Stimulated activated CD4-positive, alpha-beta T cell treated with anti-CD3 and anti-CD28 coated beads, Interleukin-4, amount 100 ng/mL, for 1 hour (primary cell): ENCODE measurements around the gene PPP1R12B.
A peak's percentile ranks its signal among the peaks of the same experiment; 100 is the strongest.
"Not testable (repeated sequence)": the region's sequence is repeated elsewhere in the genome, so short reads cannot be mapped to it uniquely, and the experiment has no call there.

ENCODE experiments used
- DNase-seq: peaks from one replicate; pipeline ENCODE4 v3.0.0-alpha.2; 2020

Gene PPP1R12B

DNA sequence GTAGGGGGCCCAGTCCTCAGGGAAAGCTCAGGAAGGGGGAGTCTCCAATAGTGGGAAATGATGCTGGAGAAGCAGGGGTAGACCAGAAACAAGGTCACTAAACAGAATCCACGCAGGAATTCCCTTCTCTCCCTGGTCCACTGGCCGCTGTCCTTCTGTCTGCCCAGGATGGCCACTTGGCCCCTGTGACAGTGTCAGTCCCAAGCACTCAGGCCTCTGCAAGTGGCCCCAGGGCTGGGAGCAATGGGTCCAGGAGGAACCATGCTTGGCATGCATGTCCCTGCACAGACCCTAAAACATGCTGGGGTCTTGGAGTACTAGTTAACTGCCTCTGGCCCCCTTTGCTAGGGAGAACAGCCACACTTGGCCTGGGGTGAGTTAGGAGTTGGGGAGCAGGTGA is 271.5 kb downstream of the PPP1R12B start:
- not testable (repeated sequence) for DNase-seq

DNA sequence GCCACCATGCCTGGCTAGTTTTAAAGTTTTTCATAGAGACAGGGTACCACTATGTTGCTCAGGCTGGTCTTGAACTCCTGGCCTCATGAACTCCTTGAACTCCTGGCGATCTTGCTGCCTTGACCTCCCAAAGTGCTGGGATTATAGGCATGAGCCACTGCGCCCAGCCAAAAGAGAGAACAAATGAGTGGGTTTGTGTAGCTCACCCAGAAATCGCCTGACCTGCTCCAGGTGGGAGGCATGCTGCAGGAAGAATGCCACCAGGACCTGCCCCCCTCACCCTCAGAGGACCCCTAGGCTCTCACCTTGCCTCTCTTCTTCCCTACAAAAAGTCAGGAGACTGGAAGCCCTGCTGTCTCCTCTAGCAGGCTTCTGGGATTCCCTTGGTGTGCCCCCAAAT is 272.9 kb downstream of the PPP1R12B start:
- no peak for DNase-seq

DNA sequence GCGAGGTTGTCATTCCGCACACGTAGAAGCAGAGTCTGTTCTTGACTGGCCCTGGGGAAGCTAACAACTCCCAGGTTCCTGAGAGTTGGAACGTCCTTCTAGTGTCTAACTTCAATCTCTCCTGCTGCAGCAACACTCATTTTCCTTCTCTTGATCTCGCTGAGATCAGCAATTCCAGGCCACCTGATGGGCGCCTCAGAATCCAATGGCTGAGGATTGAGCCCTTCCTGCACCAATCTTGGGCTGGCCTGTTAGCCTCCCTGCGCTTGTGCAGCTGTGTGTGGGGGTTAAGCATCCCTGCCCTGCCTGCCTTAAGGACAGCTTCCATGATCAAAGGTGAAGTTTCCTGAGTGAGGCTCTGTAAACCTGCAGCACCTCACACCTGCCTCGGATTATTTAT is 273.9 kb downstream of the PPP1R12B start:
- no peak for DNase-seq

DNA sequence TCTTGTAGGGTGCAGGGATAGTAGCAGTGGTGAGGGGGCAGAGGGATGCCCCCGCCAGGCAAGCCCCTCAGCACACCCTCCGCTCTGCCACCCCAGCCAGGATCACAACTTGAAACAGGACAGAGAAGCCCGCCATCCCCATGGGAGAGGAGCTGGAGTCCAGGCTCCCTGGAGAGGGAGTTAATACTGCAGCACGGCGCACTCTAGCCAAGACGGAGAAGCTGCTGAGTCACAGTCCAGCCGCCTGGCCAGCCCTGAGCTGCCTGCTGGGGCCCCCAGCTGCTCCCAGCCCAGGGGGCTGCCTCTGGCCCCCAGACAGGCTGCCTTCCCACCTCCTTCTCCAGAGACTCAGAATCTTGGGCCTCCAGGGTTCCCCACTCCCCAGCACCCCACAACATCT is 274.6 kb downstream of the PPP1R12B start:
- no peak for DNase-seq

DNA sequence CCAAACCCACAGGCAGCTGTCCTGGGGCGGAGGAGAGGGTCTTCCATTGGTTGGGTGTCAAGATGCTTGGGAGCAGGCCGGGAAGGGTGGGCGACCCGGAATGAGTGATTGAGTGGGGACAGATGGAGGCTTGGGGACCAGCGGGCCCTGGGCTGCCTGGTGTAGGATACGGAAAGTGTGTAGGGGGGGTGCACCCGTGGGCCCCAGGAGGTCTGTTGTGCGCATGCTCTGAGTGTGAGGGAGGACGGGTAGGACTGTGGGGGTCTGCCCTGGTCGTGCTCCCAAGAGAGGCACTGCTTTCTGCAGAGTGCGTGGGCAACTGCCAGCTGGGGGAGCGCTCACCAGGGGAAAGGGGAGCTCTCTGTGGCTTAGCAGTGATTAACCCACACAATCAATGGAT is 275.0 kb downstream of the PPP1R12B start:
- DNase-seq, result not testable (repeated sequence)

DNA sequence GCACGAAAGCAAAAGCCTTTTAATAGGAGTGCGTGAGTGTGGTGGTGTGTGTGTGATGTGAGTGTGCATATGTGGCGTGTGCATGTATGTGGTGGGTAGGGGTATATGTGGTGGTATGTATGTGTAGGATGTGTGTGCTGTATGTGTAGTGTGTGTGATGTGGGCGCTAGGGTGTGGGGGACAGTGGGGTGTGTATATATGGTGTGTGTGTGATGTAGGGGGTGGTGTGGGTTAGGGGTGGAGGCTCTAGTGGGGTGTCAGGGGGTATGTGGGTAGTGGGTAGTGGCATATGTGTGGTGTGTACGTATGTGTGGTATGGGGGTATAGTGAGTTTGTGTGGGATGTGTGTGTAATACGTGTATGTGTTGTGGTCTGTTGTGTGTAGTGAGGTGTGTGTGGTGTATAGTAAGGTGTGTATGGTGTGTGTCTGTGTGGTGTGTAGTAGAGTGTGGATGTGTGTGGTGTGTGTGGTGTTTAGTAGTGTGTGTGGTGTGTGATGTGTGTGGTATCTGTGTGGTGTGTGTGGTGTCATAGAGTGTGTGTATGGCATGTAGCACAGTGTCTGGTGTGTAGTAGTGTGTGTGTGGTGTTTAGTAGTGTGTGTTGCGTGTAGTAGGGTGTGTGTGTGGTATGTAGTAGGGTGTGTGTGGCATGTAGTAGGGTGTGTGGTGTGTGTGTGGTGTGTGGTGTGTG is 275.7 kb downstream of the PPP1R12B start:
- DNase-seq, result no peak

DNA sequence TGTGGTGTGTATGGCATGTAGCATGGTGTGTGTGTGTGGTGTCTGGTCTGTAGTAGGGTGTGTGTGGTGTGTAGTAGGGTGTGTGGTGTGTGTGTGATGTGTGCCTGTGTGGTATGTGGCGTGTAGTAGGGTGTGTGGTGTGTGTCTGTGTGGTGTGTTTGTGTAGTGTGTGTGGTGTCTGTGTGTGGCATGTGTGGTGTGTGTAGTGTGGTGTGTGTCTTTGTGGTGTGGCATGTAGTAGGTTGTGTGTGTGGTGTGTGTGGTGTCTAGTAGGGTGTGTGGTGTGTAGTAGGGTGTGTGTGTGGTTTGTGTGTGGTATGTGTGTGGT is 276.2 kb downstream of the PPP1R12B start:
- DNase-seq, result no peak

DNA sequence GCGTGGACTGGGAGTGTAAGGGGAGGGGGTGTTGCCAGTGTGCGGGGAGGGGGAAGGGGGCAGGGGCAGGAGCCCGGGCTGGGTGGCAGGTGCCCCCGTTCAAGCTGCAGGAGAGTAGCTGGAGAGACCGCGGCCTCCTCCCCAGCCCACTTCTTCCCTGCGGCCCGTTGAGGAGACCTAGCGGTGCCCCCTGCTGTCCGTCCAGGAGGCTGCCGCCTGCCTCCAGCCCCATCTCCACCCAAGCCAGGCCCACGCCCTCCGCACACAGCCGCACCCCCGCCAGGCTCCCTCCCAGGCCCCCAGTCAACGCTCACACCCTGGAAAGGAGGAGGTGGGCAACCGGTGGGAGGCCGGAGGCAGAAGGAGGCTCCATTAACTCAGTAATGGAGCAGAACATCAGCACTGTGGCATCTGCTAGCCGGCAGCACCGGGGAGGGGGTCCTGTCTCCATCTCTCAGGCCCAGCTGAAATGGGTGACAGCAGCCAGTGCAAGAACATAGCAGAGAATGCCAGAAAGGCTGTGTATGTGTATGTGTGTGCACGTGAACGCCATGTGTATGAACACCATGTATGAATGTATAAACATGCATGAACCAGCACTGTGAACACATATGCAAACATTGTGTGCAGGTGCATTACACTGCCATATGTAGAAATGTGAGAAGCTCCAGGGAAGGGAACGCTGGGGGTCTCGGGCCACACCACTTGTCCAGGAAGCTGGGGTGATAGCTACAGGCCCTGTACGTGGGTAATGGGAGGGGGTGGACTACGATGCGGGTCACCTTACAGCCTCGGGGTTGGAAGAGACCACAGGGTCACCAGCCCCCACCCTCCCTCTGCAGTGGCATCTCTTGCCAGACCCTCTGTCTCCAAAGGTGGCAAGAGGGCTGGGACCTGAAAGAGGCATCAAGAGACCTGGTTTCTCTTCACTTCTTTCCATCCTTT is 277.2 kb downstream of the PPP1R12B start:
- DNase-seq, result peak; percentile 49

DNA sequence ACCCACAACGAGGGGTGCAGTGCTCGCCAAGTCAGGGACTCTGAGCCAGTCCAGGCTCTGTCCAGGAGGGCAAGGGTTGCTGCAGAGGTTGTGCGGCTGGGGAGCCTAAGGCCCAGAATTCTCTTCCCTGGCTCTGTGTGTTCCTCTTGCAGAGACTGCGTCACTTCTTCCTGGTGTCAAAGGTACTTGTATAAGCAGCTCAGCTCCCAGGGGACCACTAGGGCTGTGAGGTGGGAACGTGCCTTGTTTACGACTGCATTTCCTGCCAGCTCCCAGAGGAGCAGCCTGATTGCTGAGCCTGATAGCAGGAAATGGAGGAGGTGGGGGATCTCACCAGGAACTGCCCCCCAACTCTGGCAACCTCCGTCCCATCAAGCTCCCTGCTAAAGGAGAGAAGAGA is 278.5 kb downstream of the PPP1R12B start:
- DNase-seq, result not testable (repeated sequence)

DNA sequence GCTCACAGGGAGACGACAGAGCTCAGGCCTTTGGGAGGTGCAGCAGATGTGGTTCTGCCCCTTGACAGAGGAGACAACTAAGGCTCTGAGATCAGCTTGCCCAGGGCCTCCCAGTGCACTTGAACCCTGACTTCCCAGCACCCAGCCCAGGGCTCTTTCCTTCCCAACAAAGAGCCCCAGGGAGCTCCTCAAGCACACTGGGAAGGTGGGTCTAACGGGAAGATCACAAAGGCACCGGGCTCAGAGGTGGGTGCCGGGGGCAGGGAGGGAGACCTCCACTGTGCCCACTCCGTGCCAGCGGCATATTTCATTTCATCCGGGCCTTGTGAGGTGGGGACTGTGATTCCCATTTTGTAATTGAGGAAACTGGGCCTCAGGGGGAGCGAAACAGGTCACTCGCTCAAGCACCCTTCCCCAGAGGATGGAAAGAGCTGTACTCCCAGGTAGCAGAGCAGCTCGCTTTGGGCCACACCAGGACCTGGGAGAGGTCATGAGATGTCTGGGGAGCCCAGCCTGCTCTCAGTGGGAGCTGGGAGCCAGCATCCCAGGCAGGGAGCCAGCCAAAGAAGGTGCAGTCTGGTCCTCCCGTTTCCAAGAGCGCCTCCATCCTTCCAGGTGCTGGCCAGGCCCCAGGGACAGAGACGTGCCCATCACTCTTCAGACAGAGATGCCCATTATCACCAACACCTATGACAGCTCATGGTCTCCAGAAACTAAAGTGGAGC is 279.5 kb downstream of the PPP1R12B start:
- DNase-seq, result no peak

DNA sequence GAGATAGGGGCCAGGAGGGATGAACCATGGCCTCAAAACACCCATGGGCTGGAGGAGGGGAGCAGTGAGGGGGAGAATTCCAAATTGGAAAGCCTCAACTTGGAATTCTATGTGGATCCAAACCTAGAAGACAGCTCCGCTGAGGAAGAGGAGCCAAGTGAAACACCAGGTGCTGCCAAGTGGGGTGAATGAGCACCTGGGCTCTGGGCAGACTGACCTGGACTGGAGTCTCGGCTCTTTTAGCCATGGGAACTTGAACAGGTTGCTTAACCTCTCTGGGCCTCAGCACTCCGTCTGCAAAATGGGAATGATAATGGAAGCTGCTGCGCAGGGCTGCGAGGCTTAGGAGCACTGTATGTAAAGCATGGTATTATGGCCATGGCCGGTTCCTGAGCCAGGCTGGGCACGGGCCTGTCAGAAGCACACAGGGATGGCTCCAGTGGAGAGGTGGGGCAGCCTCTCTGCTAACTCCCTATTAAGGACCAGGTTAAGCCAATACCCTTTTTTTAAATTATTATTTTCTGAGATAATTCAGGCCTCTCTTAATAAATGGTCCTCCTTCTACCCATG is 280.2 kb downstream of the PPP1R12B start:
- no peak for DNase-seq

DNA sequence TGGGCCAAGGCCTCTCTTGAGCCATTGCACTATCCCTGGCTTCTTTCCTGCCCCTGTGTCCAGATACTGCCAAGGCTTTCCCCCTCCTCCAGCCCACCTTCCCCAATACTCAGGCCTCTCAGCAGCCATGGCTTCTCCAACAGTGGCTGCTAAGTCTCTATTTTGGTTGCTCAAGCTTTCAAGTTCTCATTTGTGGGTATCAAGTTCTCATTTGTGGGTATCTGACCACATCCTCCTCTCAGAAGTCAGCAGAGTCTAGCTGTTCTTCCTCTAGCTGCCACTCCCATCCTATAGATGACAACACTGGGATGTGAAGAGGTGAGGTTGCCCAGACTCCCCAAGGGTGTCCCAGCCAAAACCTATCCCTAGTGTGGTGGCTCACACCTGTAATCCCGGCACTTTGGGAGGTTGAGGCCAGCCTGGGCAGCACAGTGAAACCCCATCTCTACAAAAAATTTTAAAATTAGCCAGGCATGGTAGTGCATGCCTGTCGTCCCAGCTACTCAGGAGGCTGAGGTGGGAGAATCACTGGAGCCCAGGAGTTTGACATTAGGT is 280.8 kb downstream of the PPP1R12B start:
- DNase-seq, result not testable (repeated sequence)

DNA sequence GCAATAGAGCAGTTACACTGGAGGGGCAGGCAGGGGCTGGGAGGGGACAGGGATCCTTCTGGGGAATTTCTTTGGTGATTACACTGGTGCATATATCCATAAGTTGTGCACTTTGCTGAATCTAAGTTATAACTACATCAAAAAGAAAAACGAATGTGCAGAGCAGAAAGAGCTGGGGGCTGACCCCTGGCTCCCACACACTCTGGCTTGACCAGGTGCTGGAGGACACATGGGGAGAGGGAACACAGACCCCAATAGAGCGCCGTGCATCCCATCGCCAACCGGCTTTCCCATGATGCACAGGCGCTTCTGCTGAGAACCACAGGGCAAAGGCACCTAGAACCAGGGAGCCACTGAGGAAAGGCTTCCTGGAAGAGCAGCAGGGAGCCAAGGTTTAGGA is 281.6 kb downstream of the PPP1R12B start:
- DNase-seq, result not testable (repeated sequence)

DNA sequence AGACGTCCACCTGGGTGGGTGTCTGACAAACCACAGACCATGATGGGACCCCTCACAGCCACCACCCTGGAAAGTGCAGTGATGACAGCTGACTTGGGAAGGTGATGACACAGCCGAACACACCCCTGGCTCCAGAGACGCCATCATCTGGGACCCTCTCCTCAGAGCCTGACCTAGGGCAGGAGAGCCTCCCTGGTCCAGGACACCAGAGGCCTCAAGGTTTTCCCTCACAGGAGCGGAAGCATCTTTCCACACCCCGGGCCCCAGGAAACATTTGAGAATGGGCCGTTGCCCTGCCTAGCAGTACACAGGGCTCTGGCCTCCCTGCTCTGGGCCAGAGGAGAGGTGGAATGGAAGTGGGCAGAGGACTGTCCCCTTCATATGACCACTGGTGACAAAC is 282.0 kb downstream of the PPP1R12B start:
- DNase-seq, result no peak

DNA sequence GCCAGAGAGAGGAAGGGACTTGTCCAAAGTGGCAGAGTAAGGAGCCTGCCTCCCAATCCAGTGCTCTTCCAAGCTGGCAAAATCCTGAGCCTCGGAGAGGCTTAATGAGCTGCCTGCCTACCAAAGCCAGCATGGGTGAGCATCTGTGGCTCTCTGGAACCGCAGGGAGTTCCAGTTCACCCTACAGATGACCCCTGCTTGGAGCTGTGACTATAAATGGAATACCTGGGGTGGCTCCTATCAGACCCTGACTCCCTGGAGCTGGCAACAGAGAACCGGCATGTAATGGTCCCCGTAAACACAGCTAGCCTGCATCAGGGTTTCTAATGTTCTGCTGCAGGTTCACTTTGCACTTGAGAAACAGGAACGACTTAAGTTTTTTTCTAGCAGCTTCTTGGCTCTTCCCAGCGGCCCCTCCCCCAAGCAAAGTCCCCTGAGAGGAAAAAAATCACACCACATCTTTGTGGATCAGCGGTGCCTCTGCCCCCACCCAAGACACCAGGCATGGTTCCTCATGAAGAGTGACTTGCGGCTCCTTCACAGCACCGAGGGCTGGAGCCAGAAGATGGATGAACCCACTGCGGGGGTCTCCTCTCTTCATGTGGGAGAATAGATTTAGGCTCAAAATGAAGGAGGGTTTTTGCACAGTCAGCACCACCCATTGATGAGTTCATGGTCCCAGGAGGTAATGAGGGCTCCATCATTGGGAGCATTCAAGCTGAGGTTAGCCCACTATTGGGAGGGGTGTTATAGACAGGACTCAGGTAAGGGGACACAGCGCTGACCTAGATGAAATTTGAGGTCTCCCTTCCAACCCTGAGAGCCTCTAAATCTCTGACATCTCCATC is 282.8 kb downstream of the PPP1R12B start:
- no peak for DNase-seq

DNA sequence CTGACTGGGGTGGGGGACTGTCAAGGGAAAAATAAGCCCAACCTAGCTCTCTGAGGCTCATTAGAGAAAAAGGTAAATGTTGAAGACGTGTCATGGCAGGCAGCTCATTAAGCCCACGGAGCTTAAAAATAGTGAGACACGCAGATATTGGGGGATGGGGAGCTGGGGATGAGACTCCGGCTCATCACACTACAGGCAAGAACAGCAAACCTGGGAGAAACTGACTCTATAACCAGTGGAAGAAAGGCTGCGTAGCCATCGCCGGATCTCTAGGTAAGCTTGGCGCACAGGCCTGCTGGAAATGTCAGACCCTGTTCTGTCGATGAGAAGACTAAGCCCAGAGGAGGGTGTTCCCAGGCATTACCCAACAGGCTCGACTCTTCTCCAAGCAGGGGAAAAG is 283.7 kb downstream of the PPP1R12B start:
- no peak for DNase-seq

DNA sequence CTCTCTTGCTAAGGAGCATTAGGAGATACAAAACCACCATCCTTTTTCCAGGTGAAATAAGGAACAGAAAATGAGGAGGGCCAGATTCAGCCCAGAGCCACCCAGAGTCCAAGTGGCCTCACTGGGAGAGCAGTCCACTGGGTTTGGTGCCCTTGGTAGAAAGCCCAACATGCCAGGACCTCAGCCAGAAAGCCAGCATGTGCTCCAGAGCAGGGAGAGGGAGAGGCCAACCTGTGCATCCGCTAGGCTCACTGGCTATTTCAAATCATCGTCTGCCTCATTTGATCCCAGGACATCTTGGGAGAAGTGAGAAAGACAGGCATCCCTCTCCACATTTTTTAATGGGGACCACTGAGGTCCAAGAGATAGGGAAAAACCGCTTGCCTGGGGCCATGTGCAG is 287.7 kb downstream of the PPP1R12B start:
- not testable (repeated sequence) for DNase-seq

DNA sequence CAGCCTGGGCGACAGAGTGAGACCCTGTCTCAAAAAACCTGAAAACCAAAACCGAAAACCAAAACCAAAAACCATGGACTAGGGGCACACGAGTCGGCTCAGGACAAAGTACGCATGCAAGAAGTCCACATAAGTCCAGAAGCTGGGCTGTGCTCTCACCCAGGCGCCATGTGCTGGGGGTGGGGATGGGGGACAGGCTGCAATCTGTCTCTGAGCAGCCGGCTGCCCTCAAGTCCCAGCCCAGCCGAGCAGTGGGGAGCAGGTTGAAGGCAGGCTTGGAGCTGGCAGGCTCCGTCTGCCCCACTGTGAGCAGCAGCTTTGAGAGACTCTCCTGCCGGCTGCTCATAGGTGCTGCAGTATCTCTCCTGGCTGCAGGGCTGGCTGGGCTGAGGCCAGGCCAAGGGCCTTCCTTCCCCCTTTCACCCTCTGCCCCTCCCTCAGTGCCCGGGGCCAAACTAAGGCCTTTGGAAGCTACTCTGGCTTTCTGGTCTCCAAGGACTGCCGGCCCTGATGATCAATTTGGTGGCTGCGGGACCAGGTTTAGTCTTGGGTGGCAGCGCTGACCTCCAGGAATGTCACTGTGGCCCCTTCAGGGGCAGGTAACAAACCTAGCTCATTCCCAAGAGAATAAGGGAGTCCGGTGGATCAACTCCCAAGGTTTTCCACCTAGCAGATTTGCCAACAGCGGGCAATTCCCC is 289.0 kb downstream of the PPP1R12B start:
- not testable (repeated sequence) for DNase-seq

DNA sequence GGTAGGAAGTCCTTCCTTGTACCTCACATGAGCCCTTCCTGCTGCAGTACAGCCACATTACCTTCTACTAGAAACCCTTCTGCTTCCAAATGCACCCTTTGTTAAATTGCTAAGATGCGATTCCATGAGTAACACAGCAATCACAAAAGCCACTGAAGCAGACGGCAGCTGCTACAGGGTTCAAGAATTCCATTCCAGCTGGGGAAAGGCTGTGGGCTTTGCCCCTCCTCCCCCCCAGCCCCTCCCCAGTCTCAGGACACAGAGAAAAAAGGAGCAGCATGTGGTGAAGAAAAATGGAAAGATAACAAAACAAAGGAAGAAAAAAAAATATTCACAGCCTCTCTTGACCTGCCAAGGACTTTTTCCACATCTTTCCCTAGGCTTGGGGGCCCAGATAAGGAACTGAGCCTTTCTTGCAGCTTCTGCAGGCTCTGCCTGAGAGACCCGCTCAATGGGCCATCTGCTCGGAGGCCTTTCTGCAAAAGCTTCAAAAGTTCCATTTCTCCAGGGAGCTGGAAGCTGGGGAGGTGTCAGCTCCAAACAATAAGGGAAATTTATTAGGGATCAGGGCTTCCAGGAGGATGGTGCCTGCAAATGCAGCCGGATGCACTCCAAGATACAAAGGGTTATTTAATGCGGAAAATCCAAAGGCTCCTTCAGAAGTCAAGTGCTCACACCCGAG is 289.7 kb downstream of the PPP1R12B start:
- no peak for DNase-seq

DNA sequence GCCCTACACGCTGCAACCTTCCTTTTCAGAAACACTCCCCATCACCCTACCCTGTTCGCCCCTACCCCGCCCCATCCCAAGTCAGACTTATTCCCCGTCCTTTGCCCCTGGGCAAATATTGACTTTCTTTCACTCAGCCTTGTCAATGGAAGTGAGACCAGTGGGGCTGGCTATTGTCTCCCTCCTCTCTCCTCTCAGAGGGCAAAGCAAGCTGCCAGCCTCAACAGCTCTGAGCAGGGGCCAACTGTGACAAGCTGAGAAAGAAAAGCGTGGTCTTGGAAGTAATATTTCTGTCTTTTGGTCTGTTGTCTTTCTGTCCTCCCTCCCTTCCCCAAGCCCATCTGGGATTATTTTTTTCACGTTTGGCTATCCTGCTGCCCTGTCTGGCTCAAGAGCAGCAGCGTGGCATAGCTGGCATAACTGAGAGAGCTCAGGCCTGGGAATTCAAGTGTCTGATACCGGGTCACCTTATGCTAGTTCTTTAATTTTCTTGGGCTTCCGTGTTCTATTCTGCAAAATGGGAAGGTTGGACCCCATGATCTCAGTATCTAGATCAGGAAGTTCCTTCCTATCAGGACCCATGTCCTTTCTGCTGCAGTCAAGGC is 290.3 kb downstream of the PPP1R12B start:
- DNase-seq, result not testable (repeated sequence)
